HepG2 (cell line): Measurements from ENCODE around the gene PSEN1. TPM values are rescaled to one million over a fixed set of nuclear protein-coding genes. Genes with fewer than 3 reads are reported as not detected.

Experiments used
- ATAC-seq: fragments of 200-7000 bp; cut with Tn5 transposase; 3 replicates; pipeline ENCODE4 v1.9.1; 2020; ENCODE audit warnings: mild to moderate bottlenecking, moderate library complexity
- BruUV-seq: library from RNA; stranded (reverse); fragments of 400-500 nt; replicated peaks from 2 replicates; lab custom pipeline; 2021; lab: Mats Ljungman, UMichigan
- CTCF ChIA-PET: fragments of 300-600 bp; formaldehyde crosslinking; extraction: SDS; loops from one replicate; lab custom pipeline; 2021; ENCODE audit warnings: low total read pairs, inconsistent platforms, low intra/inter-chr PET ratio; lab: Yijun Ruan, JAX
- POLR2A ChIA-PET: fragments of 350-600 bp; sonication (Branson Sonifier 250); formaldehyde crosslinking; loops from one replicate; lab custom pipeline; 2020; ENCODE audit warnings: antibody characterized with exemption, inconsistent platforms; lab: Yijun Ruan, JAX
- DNase-seq: peaks from one replicate; pipeline ENCODE4 v3.0.0-alpha.2; 2015; ENCODE audit warnings: low spot score
- FAIRE-seq: peaks from 3 replicates; lab custom pipeline; 2011; peaks lifted over from hg19 to GRCh38; lab: Jason Lieb, UNC
- H2AFZ ChIP-seq: one replicate; pipeline ENCODE4 v1.6.1; 2011; ENCODE audit warnings: low read length, inconsistent platforms
- H3K27ac ChIP-seq: fragments of 300-600 bp; 3 replicates; pipeline ENCODE4 v1.8.0; 2011; ENCODE audit warnings: mixed run types, mild to moderate bottlenecking, mixed read lengths, low read length, inconsistent platforms; ENCODE audit not compliant: insufficient read depth; ENCODE audit errors: extremely low read length
- H3K27me3 ChIP-seq, 2 experiments: fragments of 200-600 bp in 1 of 2; 2 replicates in 1 of 2; 3 replicates in 1 of 2; pipeline versions ENCODE4 v1.6.0 to v1.8.0; 2011; ENCODE audit warnings: low read length in 2 of 2, mild to moderate bottlenecking in 2 of 2, moderate library complexity in 2 of 2, inconsistent platforms in 1 of 2; ENCODE audit not compliant: insufficient read depth in 2 of 2, control insufficient read depth in 1 of 2
- H3K36me3 ChIP-seq, 2 experiments: fragments of 200-600 bp in 1 of 2; replicated peaks in 1 of 2; 2 replicates in 1 of 2; 3 replicates in 1 of 2; pipeline versions ENCODE4 v1.5.1 to v1.8.0; 2011; ENCODE audit warnings: low read length in 2 of 2, inconsistent platforms in 1 of 2; ENCODE audit not compliant: insufficient read depth in 2 of 2, control insufficient read depth in 1 of 2
- H3K4me1 ChIP-seq: 2 replicates; pipeline ENCODE4 v1.5.1; 2012; ENCODE audit warnings: low read length, inconsistent platforms; ENCODE audit not compliant: insufficient read depth
- H3K4me2 ChIP-seq: 2 replicates; pipeline ENCODE4 v1.6.0; 2011; ENCODE audit warnings: low read depth, low read length, inconsistent platforms
- H3K4me3 ChIP-seq, 3 experiments: fragments of 200-600 bp in 1 of 3; sonication (generic), shearing (Covaris generic) in 1 of 3; replicated peaks in 1 of 3; 2 replicates each; pipeline ENCODE4 v1.5.1; 2011 to 2016; ENCODE audit warnings: low read length in 3 of 3, inconsistent platforms in 2 of 3, low read depth in 2 of 3, mild to moderate bottlenecking in 2 of 3, control low read depth in 1 of 3, mixed read lengths in 1 of 3; ENCODE audit not compliant: insufficient read depth in 1 of 3
- H3K79me2 ChIP-seq: one replicate; pipeline ENCODE4 v1.6.1; 2011; ENCODE audit warnings: low read length, inconsistent platforms; ENCODE audit not compliant: insufficient read depth
- H3K9ac ChIP-seq: 2 replicates; pipeline ENCODE4 v1.6.0; 2011; ENCODE audit warnings: mild to moderate bottlenecking, low read depth, low read length, inconsistent platforms; ENCODE audit not compliant: insufficient read depth
- H3K9me3 ChIP-seq: 2 replicates; pipeline ENCODE4 v1.5.1; 2012; ENCODE audit warnings: mild to moderate bottlenecking, low read length
- H4K20me1 ChIP-seq: 2 replicates; pipeline ENCODE4 v1.6.0; 2011; ENCODE audit warnings: inconsistent platforms, mild to moderate bottlenecking, low read length, moderate library complexity; ENCODE audit not compliant: insufficient read depth
- ADNP ChIP-seq: sonication (generic); formaldehyde crosslinking; IDR thresholded peaks from 2 replicates; pipeline ENCODE4 v1.4.0; 2020; ENCODE audit warnings: missing genetic modification reagents
- LRRFIP1 ChIP-seq: sonication (generic); formaldehyde crosslinking; conservative IDR thresholded peaks from 2 replicates; pipeline ENCODE4 v1.4.0; 2020; ENCODE audit warnings: missing genetic modification reagents
- ZBTB2 ChIP-seq: sonication (generic); formaldehyde crosslinking; IDR thresholded peaks from 2 replicates; pipeline ENCODE4 v1.8.0; 2022; ENCODE audit warnings: low read depth, missing genetic modification reagents
- WGBS: methylation state at CpG from one replicate; pipeline ENCODE4 v1.1.6; 2017; ENCODE audit warnings: low lambda C conversion rate; 5-methylcytosine and 5-hydroxymethylcytosine counted together
- in situ Hi-C: cut with HindIII; loops from 2 replicates; pipeline ENCODE4 v1.10.0; 2017; ENCODE audit warnings: low pct_unique_long_range_greater_than_20kb; ENCODE audit not compliant: extremely low pct_ligation_motif_present
- intact Hi-C: fragments of 100-400 bp; cut with micrococcal nuclease; formaldehyde crosslinking; loops from one replicate; pipeline ENCODE4 v1.10.0; 2022; ENCODE audit not compliant: unreplicated experiment
- polyA plus RNA-seq, 8 experiments: library from polyadenylated mRNA; depleted of rRNA in 3 of 8; stranded (reverse) in 7 of 8; unstranded in 1 of 8; fragments of >200 nt; fragmentation: Illumina TruSeq in 4 of 8; extraction: Trizol in 4 of 8; gene quantifications; 2 replicates each; pipeline versions ENCODE4 v1.2.1 to v1.2.3, GENCODE V29; 2011 to 2016; ENCODE audit warnings: low read depth in 4 of 8, missing spikeins in 1 of 8, mixed read lengths in 1 of 8; ENCODE audit not compliant: insufficient read depth in 1 of 8
- total RNA-seq, 5 experiments: library from RNA; depleted of rRNA; stranded (reverse); fragments of >200 nt; fragmentation: Illumina TruSeq; extraction: Trizol; gene quantifications; 2 replicates each; pipeline ENCODE4 v1.2.3, GENCODE V29; 2016; ENCODE audit warnings: low read depth in 1 of 5
- TF ChIP-seq, protein P1 (sequence below): sonication (generic); formaldehyde crosslinking; IDR thresholded peaks from 2 replicates; pipeline ENCODE4 v1.4.0; 2020; ENCODE audit warnings: missing genetic modification reagents

Gene PSEN1
- total and polyA plus RNA-seq, 2 of the 13 experiments (the other 11 are each of a cell fraction or from before 2014, with no cell fraction given) = 12.5 to 26.6 TPM

- no peaks in the 10 kb centered on the region for H3K9me3 ChIP-seq
- WGBS = 98% methylated on average over 2 of the region's 2 CpGs
- intact Hi-C loops = no loop called here
- H3K27ac ChIP-seq = no peak overlapping the region
- no peak overlapping the region for H3K4me2 ChIP-seq
- H3K27me3 ChIP-seq = no peaks in the 10 kb centered on the region
- H3K36me3 ChIP-seq = peaks cover 2 to 28% of the 10 kb centered on the region in 2 experiments; a peak in 3 of 5 replicates
- FAIRE-seq = no peak
- DNase-seq = no peak
- POLR2A ChIA-PET = no interaction called here
- no peak for TF ChIP-seq ADNP (CRISPR knock-in tag)
- no peak for TF ChIP-seq ZBTB2 (CRISPR knock-in tag)
- TF ChIP-seq, protein P1, sequence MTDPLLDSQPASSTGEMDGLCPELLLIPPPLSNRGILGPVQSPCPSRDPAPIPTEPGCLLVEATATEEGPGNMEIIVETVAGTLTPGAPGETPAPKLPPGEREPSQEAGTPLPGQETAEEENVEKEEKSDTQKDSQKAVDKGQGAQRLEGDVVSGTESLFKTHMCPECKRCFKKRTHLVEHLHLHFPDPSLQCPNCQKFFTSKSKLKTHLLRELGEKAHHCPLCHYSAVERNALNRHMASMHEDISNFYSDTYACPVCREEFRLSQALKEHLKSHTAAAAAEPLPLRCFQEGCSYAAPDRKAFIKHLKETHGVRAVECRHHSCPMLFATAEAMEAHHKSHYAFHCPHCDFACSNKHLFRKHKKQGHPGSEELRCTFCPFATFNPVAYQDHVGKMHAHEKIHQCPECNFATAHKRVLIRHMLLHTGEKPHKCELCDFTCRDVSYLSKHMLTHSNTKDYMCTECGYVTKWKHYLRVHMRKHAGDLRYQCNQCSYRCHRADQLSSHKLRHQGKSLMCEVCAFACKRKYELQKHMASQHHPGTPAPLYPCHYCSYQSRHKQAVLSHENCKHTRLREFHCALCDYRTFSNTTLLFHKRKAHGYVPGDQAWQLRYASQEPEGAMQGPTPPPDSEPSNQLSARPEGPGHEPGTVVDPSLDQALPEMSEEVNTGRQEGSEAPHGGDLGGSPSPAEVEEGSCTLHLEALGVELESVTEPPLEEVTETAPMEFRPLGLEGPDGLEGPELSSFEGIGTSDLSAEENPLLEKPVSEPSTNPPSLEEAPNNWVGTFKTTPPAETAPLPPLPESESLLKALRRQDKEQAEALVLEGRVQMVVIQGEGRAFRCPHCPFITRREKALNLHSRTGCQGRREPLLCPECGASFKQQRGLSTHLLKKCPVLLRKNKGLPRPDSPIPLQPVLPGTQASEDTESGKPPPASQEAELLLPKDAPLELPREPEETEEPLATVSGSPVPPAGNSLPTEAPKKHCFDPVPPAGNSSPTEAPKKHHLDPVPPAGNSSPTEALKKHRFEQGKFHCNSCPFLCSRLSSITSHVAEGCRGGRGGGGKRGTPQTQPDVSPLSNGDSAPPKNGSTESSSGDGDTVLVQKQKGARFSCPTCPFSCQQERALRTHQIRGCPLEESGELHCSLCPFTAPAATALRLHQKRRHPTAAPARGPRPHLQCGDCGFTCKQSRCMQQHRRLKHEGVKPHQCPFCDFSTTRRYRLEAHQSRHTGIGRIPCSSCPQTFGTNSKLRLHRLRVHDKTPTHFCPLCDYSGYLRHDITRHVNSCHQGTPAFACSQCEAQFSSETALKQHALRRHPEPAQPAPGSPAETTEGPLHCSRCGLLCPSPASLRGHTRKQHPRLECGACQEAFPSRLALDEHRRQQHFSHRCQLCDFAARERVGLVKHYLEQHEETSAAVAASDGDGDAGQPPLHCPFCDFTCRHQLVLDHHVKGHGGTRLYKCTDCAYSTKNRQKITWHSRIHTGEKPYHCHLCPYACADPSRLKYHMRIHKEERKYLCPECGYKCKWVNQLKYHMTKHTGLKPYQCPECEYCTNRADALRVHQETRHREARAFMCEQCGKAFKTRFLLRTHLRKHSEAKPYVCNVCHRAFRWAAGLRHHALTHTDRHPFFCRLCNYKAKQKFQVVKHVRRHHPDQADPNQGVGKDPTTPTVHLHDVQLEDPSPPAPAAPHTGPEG (CRISPR knock-in tag) = no peak
- TF ChIP-seq LRRFIP1 (CRISPR knock-in tag) = no peak
- no peak overlapping the region for H2AFZ ChIP-seq
- H4K20me1 ChIP-seq = no peaks in the 10 kb centered on the region
- no peak for ATAC-seq
- H3K9ac ChIP-seq = no peak overlapping the region
- in situ Hi-C loops = no loop called here
- CTCF ChIA-PET = no interaction called here
- H3K4me1 ChIP-seq = no peaks in the 10 kb centered on the region
- no peak overlapping the region for H3K4me3 ChIP-seq
- H3K79me2 ChIP-seq = no peaks in the 10 kb centered on the region
- no TSS peak for BruUV-seq
These were observed 61.9 kb downstream of the PSEN1 start for GRCh38 chr14:73198253-73198652.
